ENCODE measurements around the gene PKP3. TPM values are rescaled to one million over a fixed set of nuclear protein-coding genes. Genes with fewer than 3 reads are reported as not detected.
"Not testable (repeated sequence)": the region's sequence is repeated elsewhere in the genome, so short reads cannot be mapped to it uniquely, and the experiment has no call there.

Gene PKP3
- total RNA-seq, 2 experiments from 2014 or later = 0.30 to 0.45 TPM

GRCh38 chr11:357582-357981 is 36.4 kb upstream of the PKP3 start:
- H3K4me3 Mint-ChIP-seq = no peak overlapping the region
- POLR2A ChIA-PET = no interaction called here
- H3K9me3 Mint-ChIP-seq = peaks cover 3% of the 10 kb centered on the region
- H3K36me3 Mint-ChIP-seq = no peaks in the 10 kb centered on the region
- no peak overlapping the region for H3K27ac Mint-ChIP-seq
- DNase-seq = no peak
- peaks cover 5% of the 10 kb centered on the region for H3K27me3 Mint-ChIP-seq
- H3K4me1 Mint-ChIP-seq = peaks cover 31% of the 10 kb centered on the region
- ATAC-seq (ENCODE audit: low read depth) = no peak

GRCh38 chr11:358129-358800 is 35.7 kb upstream of the PKP3 start:
- Mint-ChIP-seq H3K4me3 (no peak overlapping the region), H3K27ac (no peak overlapping the region), H3K9me3 (peaks cover 3% of the 10 kb centered on the region), H3K4me1 (peaks cover 24% of the 10 kb centered on the region), H3K27me3 (peaks cover 5% of the 10 kb centered on the region), H3K36me3 (no peaks in the 10 kb centered on the region)
- ATAC-seq (ENCODE audit: low read depth) (no peak), DNase-seq (no peak)
- POLR2A ChIA-PET = interaction anchor here (0.7 to 1.8 kb wide), 3 partner anchors 12 to 85 kb away, joined by 3 to 6 read pairs (median 3); no protein-coding TSS in a partner anchor

GRCh38 chr11:359181-359714 is 34.8 kb upstream of the PKP3 start:
- Mint-ChIP-seq H3K9me3 (peaks cover 3% of the 10 kb centered on the region), H3K27ac (no peak overlapping the region), H3K36me3 (no peaks in the 10 kb centered on the region), H3K4me3 (no peak overlapping the region), H3K27me3 (peaks cover 5% of the 10 kb centered on the region), H3K4me1 (peaks cover 17% of the 10 kb centered on the region)
- ATAC-seq (ENCODE audit: low read depth) (no peak), DNase-seq (peak; percentile 26)
- POLR2A ChIA-PET = interaction anchor here (0.6 to 1.8 kb wide), 5 partner anchors 11 to 84 kb away, joined by 3 to 6 read pairs (median 3); partner anchors contain the start of gene IFITM2

- Mint-ChIP-seq H3K9me3 (peaks cover 3% of the 10 kb centered on the region), H3K27me3 (peaks cover 5% of the 10 kb centered on the region), H3K4me3 (no peak overlapping the region), H3K4me1 (peaks cover 9% of the 10 kb centered on the region), H3K36me3 (no peaks in the 10 kb centered on the region), H3K27ac (no peak overlapping the region)
- POLR2A ChIA-PET = interaction anchor here (0.7 kb wide), 1 partner anchor 57 kb away, joined by 3 read pairs; no protein-coding TSS in a partner anchor
- peak; percentile 27 for DNase-seq
- no peak for ATAC-seq (ENCODE audit: low read depth)
Observed at GRCh38 chr11:360326-361280, 33.4 kb upstream of the PKP3 start.

- Mint-ChIP-seq H3K4me3 (no peak overlapping the region), H3K36me3 (no peaks in the 10 kb centered on the region), H3K9me3 (peaks cover 3% of the 10 kb centered on the region), H3K27me3 (peaks cover 18% of the 10 kb centered on the region), H3K4me1 (peaks cover 9% of the 10 kb centered on the region), H3K27ac (no peak overlapping the region)
- POLR2A ChIA-PET = interaction anchor here (0.9 to 1.6 kb wide), 3 partner anchors 9 to 82 kb away, joined by 3 to 5 read pairs (median 3); no protein-coding TSS in a partner anchor
- ATAC-seq (ENCODE audit: low read depth) = no peak
- peak; percentile 25 for DNase-seq
Observed at GRCh38 chr11:362642-363442, 31.2 kb upstream of the PKP3 start.

- not testable (repeated sequence) for H3K27ac Mint-ChIP-seq; H3K4me3 Mint-ChIP-seq; ATAC-seq (ENCODE audit: low read depth); DNase-seq; H3K36me3 Mint-ChIP-seq; H3K9me3 Mint-ChIP-seq; H3K4me1 Mint-ChIP-seq
- POLR2A ChIA-PET = interaction anchor here (0.9 to 1.6 kb wide), 3 partner anchors 8 to 83 kb away, joined by 3 to 5 read pairs (median 3); no protein-coding TSS in a partner anchor
- H3K27me3 Mint-ChIP-seq = peaks cover 24% of the 10 kb centered on the region
Observed at GRCh38 chr11:363443-363805, 30.6 kb upstream of the PKP3 start.

GRCh38 chr11:363948-364761 is 29.9 kb upstream of the PKP3 start:
- peaks cover 27% of the 10 kb centered on the region for H3K27me3 Mint-ChIP-seq
- H3K36me3 Mint-ChIP-seq = no peaks in the 10 kb centered on the region
- peaks cover 11% of the 10 kb centered on the region for H3K4me1 Mint-ChIP-seq
- POLR2A ChIA-PET = interaction anchor here (0.6 to 1.6 kb wide), 3 partner anchors 7 to 113 kb away, joined by 3 to 5 read pairs (median 3); no protein-coding TSS in a partner anchor
- no peak overlapping the region for H3K27ac Mint-ChIP-seq
- no peak overlapping the region for H3K4me3 Mint-ChIP-seq
- ATAC-seq (ENCODE audit: low read depth) (peak; percentile 62), DNase-seq (peak; percentile 61)
- peaks cover 3% of the 10 kb centered on the region for H3K9me3 Mint-ChIP-seq

GRCh38 chr11:364991-365725 is 28.9 kb upstream of the PKP3 start:
- H3K36me3 Mint-ChIP-seq = no peaks in the 10 kb centered on the region
- H3K9me3 Mint-ChIP-seq = peaks cover 3% of the 10 kb centered on the region
- peaks cover 5% of the 10 kb centered on the region for H3K4me1 Mint-ChIP-seq
- no peak for DNase-seq
- no peak overlapping the region for H3K27ac Mint-ChIP-seq
- POLR2A ChIA-PET = interaction anchor here (0.6 kb wide), 1 partner anchor 114 kb away, joined by 3 read pairs; no protein-coding TSS in a partner anchor
- H3K4me3 Mint-ChIP-seq = no peak overlapping the region
- peaks cover 25% of the 10 kb centered on the region for H3K27me3 Mint-ChIP-seq
- no peak for ATAC-seq (ENCODE audit: low read depth)

GRCh38 chr11:365831-366230 is 28.2 kb upstream of the PKP3 start:
- Mint-ChIP-seq H3K27me3 (peaks cover 31% of the 10 kb centered on the region), H3K27ac (no peak overlapping the region), H3K4me1 (peaks cover 8% of the 10 kb centered on the region), H3K9me3 (no peaks in the 10 kb centered on the region), H3K36me3 (no peaks in the 10 kb centered on the region), H3K4me3 (no peak overlapping the region)
- DNase-seq (no peak), ATAC-seq (ENCODE audit: low read depth) (no peak)
- POLR2A ChIA-PET = no interaction called here

GRCh38 chr11:367956-368413 is 26.0 kb upstream of the PKP3 start:
- peak overlapping the region; percentile 42 for H3K4me3 Mint-ChIP-seq
- H3K36me3 Mint-ChIP-seq = no peaks in the 10 kb centered on the region
- DNase-seq (no peak), ATAC-seq (ENCODE audit: low read depth) (peak; percentile 29)
- no peak overlapping the region for H3K27ac Mint-ChIP-seq
- peaks cover 40% of the 10 kb centered on the region for H3K27me3 Mint-ChIP-seq
- POLR2A ChIA-PET = interaction anchor here (1.4 to 2.1 kb wide), 2 partner anchors 80 to 131 kb away, joined by 3 to 8 read pairs; no protein-coding TSS in a partner anchor
- H3K4me1 Mint-ChIP-seq = peaks cover 10% of the 10 kb centered on the region
- H3K9me3 Mint-ChIP-seq = no peaks in the 10 kb centered on the region

All from activated naive CD8-positive, alpha-beta T cell treated with anti-CD3 and anti-CD28 coated beads, Interleukin-2, amount 10 ng/mL, durations not matched to agents 7 days and 5 days (primary cell).